Renal cortex interstitium (tissue), 11 donors: ENCODE measurements around the gene ARF4. TPM values are rescaled to one million over a fixed set of nuclear protein-coding genes. Genes with fewer than 3 reads are reported as not detected.

Experiments
- DNase-seq, 11 donors: peaks; one replicate each; pipeline ENCODE4 v3.0.0-alpha.2; 2013; ENCODE audit warnings: low read depth in 9 of 11, low spot score in 4 of 11; ENCODE audit errors: extremely low read depth in 1 of 11
- polyA plus RNA-seq, 3 donors: library from polyadenylated mRNA; unstranded; fragments of 120-200 nt; gene quantifications; one replicate each; pipeline ENCODE4 v1.2.1, GENCODE V29; 2013; ENCODE audit not compliant: insufficient read length in 3 of 3

Gene ARF4
- polyA plus RNA-seq, 3 donors = 218 to 259 (median 230) TPM

GRCh38 chr3:57594576-57594975 is 2.6 kb downstream of the ARF4 start:
- no peak for DNase-seq

GRCh38 chr3:57594144-57594543 is 3.0 kb downstream of the ARF4 start:
- DNase-seq = no peak

GRCh38 chr3:57592306-57592705 is 4.8 kb downstream of the ARF4 start:
- DNase-seq = no peak

GRCh38 chr3:57587905-57588304 is 9.2 kb downstream of the ARF4 start:
- DNase-seq = no peak

GRCh38 chr3:57586778-57587177 is 10.4 kb downstream of the ARF4 start:
- no peak for DNase-seq

- DNase-seq = no peak
Observed at GRCh38 chr3:57583544-57583943, 13.6 kb downstream of the ARF4 start.

- peak in 1 of 11 donors; percentile 11 for DNase-seq
Observed at GRCh38 chr3:57582474-57583168, 14.5 kb downstream of the ARF4 start.

- DNase-seq = peak in 1 of 11 donors; percentile 24
Observed at GRCh38 chr3:57577801-57578200, 19.3 kb downstream of the ARF4 start.

- DNase-seq = no peak
Observed at GRCh38 chr3:57575966-57576626, 21.0 kb downstream of the ARF4 start.

GRCh38 chr3:57572096-57572495 is 25.0 kb downstream of the ARF4 start:
- DNase-seq = no peak

GRCh38 chr3:57570878-57571277 is 26.3 kb downstream of the ARF4 start:
- DNase-seq = no peak

GRCh38 chr3:57569859-57570450 is 27.2 kb downstream of the ARF4 start:
- no peak for DNase-seq

GRCh38 chr3:57559526-57559925 is 37.6 kb downstream of the ARF4 start:
- no peak for DNase-seq

GRCh38 chr3:57557085-57557537 is 40.0 kb downstream of the ARF4 start:
- no peak for DNase-seq

- DNase-seq = no peak
Observed at GRCh38 chr3:57556459-57557084, 40.6 kb downstream of the ARF4 start.

GRCh38 chr3:57555738-57556458 is 41.2 kb downstream of the ARF4 start, which contains the start of gene PDE12:
Gene PDE12 (plus strand): TSS chr3:57556274. CDS start chr3:57556380, 106 bp downstream.
- DNase-seq = peak; percentile 65 to 95 (median 85)

GRCh38 chr3:57555306-57555705 is 41.8 kb downstream of the ARF4 start:
- no peak for DNase-seq

- DNase-seq = no peak
Observed at GRCh38 chr3:57546616-57547015, 50.5 kb downstream of the ARF4 start.

GRCh38 chr3:57545636-57546268 is 51.4 kb downstream of the ARF4 start:
- DNase-seq = no peak
